Measurements from ENCODE around the gene QRFP. TPM values are rescaled to one million over a fixed set of nuclear protein-coding genes. Genes with fewer than 3 reads are reported as not detected.

The QRFP gene
- total and polyA plus RNA-seq, 11 donors, result not detected

- WGBS, 4 donors, result 81 to 91% (median 89%) methylated on average over 21 to 22 of the region's 22 CpGs
- H3K27me3 ChIP-seq, result no peaks in the 10 kb centered on the region
- H3K27ac ChIP-seq, result no peak overlapping the region
- TF ChIP-seq POLR2A (IDR thresholded peaks at IDR 0.05), result no peak
- TF ChIP-seq CTCF (IDR thresholded peaks at IDR 0.05), result no peak
- peaks cover 0 to 11% (median 0%) of the 10 kb centered on the region in 12 donors for H3K4me1 ChIP-seq
- intact Hi-C loops (cut with DNase I), result no loop called here
- ATAC-seq (no peak), DNase-seq (peak in 2 of 5 donors; percentile 10 to 40)
- no peak overlapping the region for H3K4me3 ChIP-seq
- H3K36me3 ChIP-seq, result peaks cover 0 to 94% (median 84%) of the 10 kb centered on the region in 9 donors
- H3K9me3 ChIP-seq, result no peaks in the 10 kb centered on the region
These were observed 8.3 kb downstream of the QRFP start for GRCh38 chr9:130888146-130888885.

- TF ChIP-seq POLR2A (IDR thresholded peaks at IDR 0.05), result no peak
- TF ChIP-seq CTCF (IDR thresholded peaks at IDR 0.05), result no peak
- peaks cover 0 to 6% (median 0%) of the 10 kb centered on the region in 12 donors for H3K4me1 ChIP-seq
- ATAC-seq, result no peak
These were observed 9.0 kb downstream of the QRFP start for GRCh38 chr9:130887494-130888144.

GRCh38 chr9:130886981-130887380 is 9.6 kb downstream of the QRFP start:
- DNase-seq (peak in 2 of 5 donors; percentile 21 to 39), ATAC-seq (no peak)

More at GRCh38 chr9:130887494-130888144, 9.0 kb downstream of the QRFP start:
- intact Hi-C loops (cut with DNase I), result no loop called here
- Histone ChIP-seq H3K4me3 (no peak overlapping the region), H3K27me3 (no peaks in the 10 kb centered on the region), H3K27ac (no peak overlapping the region), H3K36me3 (peaks cover 0 to 95% (median 89%) of the 10 kb centered on the region in 9 donors), H3K9me3 (no peaks in the 10 kb centered on the region)
- peak in 2 of 5 donors; percentile 19 to 46 for DNase-seq
- 84 to 92% (median 91%) methylated on average over 23 to 25 of the region's 25 CpGs for WGBS, 4 donors

More at GRCh38 chr9:130886981-130887380, 9.6 kb downstream of the QRFP start:
- WGBS, 4 donors, result 93 to 97% (median 95%) methylated on average over 23 of the region's 23 CpGs
- Histone ChIP-seq H3K4me3 (no peak overlapping the region), H3K27me3 (no peaks in the 10 kb centered on the region), H3K4me1 (no peaks in the 10 kb centered on the region), H3K27ac (peak overlapping the region in 1 of 12 donors; percentile 26), H3K36me3 (peaks cover 0 to 96% (median 89%) of the 10 kb centered on the region in 9 donors), H3K9me3 (no peaks in the 10 kb centered on the region)
- TF ChIP-seq POLR2A (IDR thresholded peaks at IDR 0.05) (no peak), CTCF (IDR thresholded peaks at IDR 0.05) (no peak)
- intact Hi-C loops (cut with DNase I), result no loop called here
